ENCODE data around the gene ZSCAN12. TPM values are rescaled to one million over a fixed set of nuclear protein-coding genes. Genes with fewer than 3 reads are reported as not detected.

The ZSCAN12 gene
- total RNA-seq, 2 experiments from 2014 or later: 13.9 to 15.0 TPM

DNA sequence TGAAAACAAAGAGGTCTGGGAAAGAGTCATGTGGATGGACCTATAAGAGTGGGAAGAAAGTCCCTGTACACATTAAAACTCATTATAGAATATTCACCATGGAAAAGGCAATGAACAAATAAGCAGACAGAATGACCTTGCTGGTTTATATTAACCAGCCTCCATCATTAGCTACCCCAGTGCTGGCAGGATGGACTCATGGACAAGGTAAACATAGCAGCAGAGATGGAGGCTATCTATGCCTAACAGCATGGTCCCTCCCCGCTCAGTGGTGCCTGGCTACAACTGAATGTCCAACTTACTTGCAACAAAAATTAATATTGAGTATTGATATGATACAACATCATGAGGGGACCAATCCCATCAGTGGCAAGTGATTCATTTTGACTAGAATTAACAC lies 54.3 kb downstream of the ZSCAN12 start:
- no peak for DNase-seq
- H3K27ac Mint-ChIP-seq: no peak overlapping the region
- peaks cover 14% of the 10 kb centered on the region for H3K9me3 Mint-ChIP-seq
- peaks cover 16% of the 10 kb centered on the region for H3K27me3 Mint-ChIP-seq
- ATAC-seq (ENCODE audit: low read depth): no peak
- H3K36me3 Mint-ChIP-seq: peaks cover 9% of the 10 kb centered on the region
- H3K4me3 Mint-ChIP-seq: no peak overlapping the region
- H3K4me1 Mint-ChIP-seq: peaks cover 2% of the 10 kb centered on the region
- POLR2A ChIA-PET: interaction anchor here (0.7 kb wide), 1 partner anchor 473 kb away, joined by 4 read pairs; no protein-coding TSS in a partner anchor

DNA sequence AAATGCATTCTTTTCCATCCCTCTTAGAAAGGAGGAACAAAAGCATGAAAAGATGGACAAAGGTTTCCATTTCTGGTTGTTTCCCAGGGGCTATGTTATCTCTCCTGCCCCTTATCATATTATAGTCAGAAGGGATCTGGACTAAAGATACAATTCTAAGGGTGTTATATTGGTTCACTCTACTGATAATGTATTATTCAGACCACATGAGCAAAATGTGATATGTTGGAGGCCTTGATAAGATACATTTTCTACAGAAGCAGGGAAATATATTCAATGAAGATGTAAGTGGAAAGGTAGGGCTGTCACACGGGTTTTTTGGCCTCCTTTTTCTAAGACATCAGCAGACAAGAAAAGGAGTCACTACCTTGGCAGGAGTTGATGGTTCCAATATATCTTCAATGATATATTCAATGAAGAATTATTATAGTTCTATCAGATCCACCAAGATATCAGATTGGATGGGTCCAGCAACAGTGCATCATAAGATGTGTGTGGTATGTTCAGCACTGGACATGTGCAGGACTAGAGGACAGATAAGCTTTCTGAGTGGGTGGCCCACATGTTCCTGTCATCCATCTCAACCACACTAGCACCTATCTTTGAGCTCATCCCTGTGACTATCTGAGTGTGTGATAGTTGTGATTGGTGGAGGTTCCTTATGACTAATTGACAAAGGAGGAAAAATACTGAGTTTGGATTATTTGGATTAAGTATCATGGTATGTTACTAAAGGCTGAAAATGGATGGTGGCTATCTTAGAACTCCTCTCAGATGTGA lies 55.5 kb downstream of the ZSCAN12 start:
- DNase-seq (no peak), ATAC-seq (ENCODE audit: low read depth) (no peak)
- no peaks in the 10 kb centered on the region for H3K4me1 Mint-ChIP-seq
- H3K9me3 Mint-ChIP-seq: peaks cover 19% of the 10 kb centered on the region
- peaks cover 12% of the 10 kb centered on the region for H3K36me3 Mint-ChIP-seq
- no peak overlapping the region for H3K27ac Mint-ChIP-seq
- H3K27me3 Mint-ChIP-seq: peaks cover 16% of the 10 kb centered on the region
- no peak overlapping the region for H3K4me3 Mint-ChIP-seq
- POLR2A ChIA-PET: interaction anchor here (0.7 kb wide), 1 partner anchor 471 kb away, joined by 4 read pairs; no protein-coding TSS in a partner anchor

DNA sequence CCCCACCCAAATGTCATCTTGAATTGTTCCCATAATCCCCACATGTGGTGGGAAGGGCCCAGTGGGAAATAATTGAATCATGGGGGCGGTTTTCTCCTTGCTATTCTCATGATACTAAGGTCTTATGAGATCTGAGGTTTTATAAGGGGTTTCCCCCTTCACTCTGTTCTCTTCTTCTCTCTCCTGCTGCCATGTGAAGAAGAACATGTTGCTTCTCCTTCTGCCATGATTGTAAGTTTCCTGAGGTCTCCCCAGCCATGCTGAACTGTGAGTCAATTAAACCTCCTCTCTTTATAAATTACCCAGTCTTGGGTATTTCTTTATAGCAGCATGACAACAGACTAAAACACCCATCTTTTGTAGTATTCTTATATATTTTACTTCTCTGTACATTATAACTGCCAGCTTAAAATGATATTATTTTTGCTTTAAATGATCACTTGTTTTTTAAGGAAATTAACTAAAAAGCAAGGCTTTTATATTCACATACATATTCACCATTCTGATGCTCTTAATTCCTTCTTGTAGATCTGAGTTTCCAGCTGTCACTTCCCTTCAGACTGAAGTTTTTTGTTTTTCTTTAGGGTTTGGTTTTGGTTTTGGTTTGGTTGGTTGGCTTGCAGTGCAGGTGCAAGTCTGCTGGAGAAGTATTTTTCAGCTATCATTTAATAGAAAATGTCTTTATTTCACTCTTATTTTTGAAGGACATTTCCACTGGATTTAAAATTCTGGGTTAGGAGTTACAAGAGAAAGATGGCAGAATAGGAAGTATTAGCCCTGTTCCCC lies 59.0 kb downstream of the ZSCAN12 start:
- Mint-ChIP-seq H3K4me3 (no peak overlapping the region), H3K9me3 (peaks cover 19% of the 10 kb centered on the region), H3K27me3 (peaks cover 4% of the 10 kb centered on the region), H3K4me1 (no peaks in the 10 kb centered on the region), H3K36me3 (peaks cover 12% of the 10 kb centered on the region), H3K27ac (no peak overlapping the region)
- DNase-seq: no peak
- POLR2A ChIA-PET: no interaction called here
- no peak for ATAC-seq (ENCODE audit: low read depth)

DNA sequence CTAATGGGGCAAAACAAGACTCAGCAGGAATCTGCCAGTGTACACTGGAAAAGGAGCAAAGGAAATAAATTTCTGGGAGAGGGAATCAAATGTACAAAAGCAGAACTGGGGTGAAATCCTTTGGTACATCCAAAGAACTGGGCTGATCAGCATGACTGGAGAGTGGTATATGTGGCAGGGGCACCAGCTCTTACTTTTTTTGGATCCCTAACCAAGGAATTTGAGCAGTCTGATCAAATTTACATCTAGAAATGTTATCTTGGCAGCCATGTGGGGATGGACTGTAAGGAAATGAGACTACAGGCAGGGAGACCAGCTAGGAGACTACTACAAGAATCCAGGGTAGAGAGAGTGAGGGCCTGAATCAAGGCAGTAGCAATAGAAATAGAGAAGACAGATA lies 62.4 kb downstream of the ZSCAN12 start:
- no peak for ATAC-seq (ENCODE audit: low read depth)
- POLR2A ChIA-PET: interaction anchor here (2.5 kb wide), 1 partner anchor 13 kb away, joined by 15 read pairs; the partner anchor contains the start of gene ZKSCAN3

DNA sequence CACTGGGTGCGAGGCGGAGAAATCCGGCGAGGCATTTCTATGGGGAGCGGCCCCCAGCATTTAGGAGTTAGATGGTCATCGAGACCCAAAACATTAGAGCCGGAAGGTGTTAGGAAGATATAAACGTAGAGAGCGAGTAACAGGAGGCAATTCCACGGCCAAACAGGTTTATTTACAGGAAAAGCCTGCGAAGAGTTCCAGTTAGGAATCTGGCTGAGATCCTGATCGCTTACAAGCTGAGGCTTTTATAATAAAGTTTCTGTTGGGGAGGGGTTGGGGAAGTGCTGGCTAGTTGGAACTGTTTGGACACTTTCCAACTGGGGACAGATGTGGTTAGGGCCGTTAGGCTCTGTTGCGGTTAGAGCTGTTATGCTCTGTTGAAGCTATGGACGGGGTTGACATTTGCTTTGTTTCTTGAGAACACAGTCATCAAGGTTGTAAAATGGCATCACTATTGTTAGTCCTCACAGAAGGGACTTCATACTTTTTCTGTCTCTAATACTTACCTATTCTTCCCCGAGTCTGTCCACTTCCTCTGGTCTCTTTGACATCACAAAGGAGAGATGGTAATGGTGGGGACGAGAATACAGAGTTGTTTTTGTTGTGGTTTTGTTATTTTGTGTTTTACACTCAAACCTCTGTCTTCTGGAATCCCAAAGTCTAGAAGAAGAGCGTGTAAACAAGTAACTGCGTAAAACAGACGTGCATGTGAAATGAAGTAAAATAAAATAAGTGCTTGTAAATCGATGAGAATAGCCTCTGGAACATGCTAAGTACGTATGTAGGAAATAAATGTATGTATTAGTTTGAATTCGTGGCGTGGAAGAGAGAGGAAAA lies 63.0 kb downstream of the ZSCAN12 start:
- DNase-seq (no peak), ATAC-seq (ENCODE audit: low read depth) (peak; percentile 9)
- no peak overlapping the region for H3K27ac Mint-ChIP-seq
- no peaks in the 10 kb centered on the region for H3K27me3 Mint-ChIP-seq
- H3K36me3 Mint-ChIP-seq: peaks cover 12% of the 10 kb centered on the region
- no peak overlapping the region for H3K4me3 Mint-ChIP-seq
- POLR2A ChIA-PET: interaction anchor here (1.1 to 2.5 kb wide), 3 partner anchors 12 to 69 kb away, joined by 3 to 15 read pairs (median 13); partner anchors contain the start of genes ZKSCAN3 and ZSCAN26
- H3K9me3 Mint-ChIP-seq: peaks cover 11% of the 10 kb centered on the region
- H3K4me1 Mint-ChIP-seq: peaks cover 6% of the 10 kb centered on the region

More for the DNA sequence above, 62.4 kb downstream of the ZSCAN12 start:
- DNase-seq: no peak
- H3K27me3 Mint-ChIP-seq: no peaks in the 10 kb centered on the region
- no peak overlapping the region for H3K4me3 Mint-ChIP-seq
- H3K4me1 Mint-ChIP-seq: peaks cover 6% of the 10 kb centered on the region
- H3K9me3 Mint-ChIP-seq: peaks cover 14% of the 10 kb centered on the region
- peaks cover 12% of the 10 kb centered on the region for H3K36me3 Mint-ChIP-seq
- H3K27ac Mint-ChIP-seq: no peak overlapping the region

DNA sequence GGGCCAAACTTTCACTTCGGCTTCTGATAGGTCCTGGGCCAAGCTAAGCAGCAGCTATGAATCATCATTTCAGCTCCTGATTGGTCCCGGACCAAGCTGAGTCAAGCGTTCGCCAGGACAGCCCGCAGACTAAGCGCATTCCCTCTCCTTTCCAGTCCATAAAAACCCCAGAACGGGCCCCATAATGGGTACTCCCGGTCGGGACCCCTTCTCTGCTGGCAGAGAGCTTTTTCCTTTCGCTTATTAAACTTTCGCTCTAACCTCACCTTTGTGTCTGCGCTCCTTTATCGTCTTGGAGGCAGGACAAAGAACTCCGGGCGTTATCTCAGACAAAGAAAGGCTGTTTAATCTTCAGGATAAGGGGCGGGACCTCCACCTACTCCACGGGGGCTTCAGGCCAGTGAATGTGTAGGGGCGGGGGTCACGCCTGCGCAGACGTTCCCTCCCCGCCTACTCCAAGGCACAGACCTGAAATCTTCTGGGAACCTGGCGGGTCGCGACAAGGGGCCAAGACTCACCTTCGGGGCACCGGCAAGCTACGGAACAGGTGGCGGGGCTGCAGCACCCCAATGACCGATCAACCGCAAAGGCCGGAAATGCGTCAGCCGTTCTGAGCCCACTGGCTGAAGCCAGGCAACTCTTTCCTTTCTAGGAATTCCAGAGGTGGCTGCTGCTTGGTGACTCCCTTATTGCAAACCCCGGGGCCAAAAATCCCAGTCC lies 63.8 kb downstream of the ZSCAN12 start, which contains the start of gene ZSCAN31:
TSS of gene ZSCAN31 (minus strand) at position 585 of the 720 bp plus-strand sequence. CDS start 6,465 bp downstream, outside the sequence.
- Mint-ChIP-seq H3K27ac (no peak within 1 kb of the TSS), H3K36me3 (peaks cover 11% of the 10 kb centered on the region), H3K4me1 (peaks cover 6% of the 10 kb centered on the region), H3K9me3 (peaks cover 12% of the 10 kb centered on the region), H3K27me3 (no peaks in the 10 kb centered on the region), H3K4me3 (no peak within 1 kb of the TSS)
- ATAC-seq (ENCODE audit: low read depth): peak; percentile 94
- POLR2A ChIA-PET: interaction anchor here (0.8 to 2.5 kb wide), 5 partner anchors 12 to 231 kb away, joined by 3 to 15 read pairs (median 4); partner anchors contain the start of genes ZKSCAN3 and ZSCAN26
- peak; percentile 76 for DNase-seq

DNA sequence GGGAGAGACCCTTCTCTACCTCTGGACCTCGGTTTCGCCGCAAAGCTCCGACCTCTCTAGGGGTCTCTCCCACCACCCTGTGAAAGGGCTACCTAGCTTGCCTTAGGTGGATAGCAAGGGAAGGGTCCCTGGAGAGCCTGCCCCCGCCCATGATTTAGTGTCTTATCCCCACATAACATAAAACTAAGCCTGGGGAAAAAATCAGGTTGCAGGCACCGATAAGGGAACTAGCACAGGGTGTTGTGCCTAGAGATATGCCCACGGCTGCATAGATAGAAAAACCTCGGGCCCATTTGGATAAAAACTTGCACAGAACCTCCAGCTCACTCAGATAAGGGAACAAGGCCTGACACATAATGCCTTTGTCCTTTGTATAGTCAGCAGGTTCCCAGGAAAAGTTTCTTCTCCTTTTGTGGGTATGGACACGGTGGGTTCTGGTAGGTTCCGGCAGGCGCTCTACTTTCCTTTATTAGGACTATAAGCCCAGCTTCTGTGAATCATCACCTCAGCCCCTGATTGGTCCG lies 64.4 kb downstream of the ZSCAN12 start:
- no peak overlapping the region for H3K4me3 Mint-ChIP-seq
- H3K4me1 Mint-ChIP-seq: peaks cover 6% of the 10 kb centered on the region
- POLR2A ChIA-PET: interaction anchor here (0.8 to 2.5 kb wide), 5 partner anchors 13 to 230 kb away, joined by 3 to 15 read pairs (median 4); partner anchors contain the start of genes ZKSCAN3 and ZSCAN26
- ATAC-seq (ENCODE audit: low read depth) (peak; percentile 1), DNase-seq (no peak)
- H3K27ac Mint-ChIP-seq: no peak overlapping the region
- peaks cover 8% of the 10 kb centered on the region for H3K36me3 Mint-ChIP-seq
- peaks cover 8% of the 10 kb centered on the region for H3K9me3 Mint-ChIP-seq
- H3K27me3 Mint-ChIP-seq: no peaks in the 10 kb centered on the region

DNA sequence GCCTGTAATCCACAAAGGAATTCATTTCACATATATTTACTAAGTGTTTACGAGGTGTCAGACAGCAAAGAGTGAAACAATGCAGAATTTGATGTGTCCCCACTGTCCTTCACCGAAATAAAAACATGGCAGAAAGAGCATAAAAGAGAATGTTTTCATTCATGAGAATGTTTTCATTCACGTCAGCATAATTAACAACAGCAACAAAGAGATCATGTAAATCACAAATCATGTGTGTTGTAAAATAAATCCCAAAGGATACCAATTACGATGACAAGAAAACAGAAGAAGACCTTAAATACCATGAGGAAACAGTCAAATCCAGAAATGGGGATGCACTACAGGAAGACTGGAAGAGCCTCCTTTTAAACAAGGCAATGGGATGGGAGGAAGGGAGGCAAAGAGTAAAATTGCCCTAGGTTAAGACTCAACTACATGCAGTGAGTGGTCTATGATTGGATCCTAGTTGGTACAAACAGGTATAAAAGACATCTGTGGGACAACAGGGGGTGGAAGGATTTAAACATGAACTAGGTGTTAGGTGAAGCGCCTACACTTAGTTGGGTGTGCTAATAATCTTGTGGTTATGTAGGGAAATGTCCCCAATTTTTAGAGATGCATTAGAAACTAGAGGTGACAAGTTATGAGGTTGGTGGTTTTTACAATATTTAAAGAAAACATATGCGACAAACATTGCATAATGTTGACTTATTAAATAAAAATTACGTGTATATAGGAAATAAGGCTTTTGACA lies 65.1 kb downstream of the ZSCAN12 start:
- POLR2A ChIA-PET: interaction anchor here (2.5 kb wide), 1 partner anchor 16 kb away, joined by 15 read pairs; the partner anchor contains the start of gene ZKSCAN3
- Mint-ChIP-seq H3K27ac (no peak overlapping the region), H3K27me3 (no peaks in the 10 kb centered on the region), H3K9me3 (peaks cover 5% of the 10 kb centered on the region), H3K36me3 (peaks cover 3% of the 10 kb centered on the region), H3K4me1 (peaks cover 6% of the 10 kb centered on the region), H3K4me3 (peak overlapping the region; percentile 15)
- DNase-seq: no peak
- ATAC-seq (ENCODE audit: low read depth): no peak

DNA sequence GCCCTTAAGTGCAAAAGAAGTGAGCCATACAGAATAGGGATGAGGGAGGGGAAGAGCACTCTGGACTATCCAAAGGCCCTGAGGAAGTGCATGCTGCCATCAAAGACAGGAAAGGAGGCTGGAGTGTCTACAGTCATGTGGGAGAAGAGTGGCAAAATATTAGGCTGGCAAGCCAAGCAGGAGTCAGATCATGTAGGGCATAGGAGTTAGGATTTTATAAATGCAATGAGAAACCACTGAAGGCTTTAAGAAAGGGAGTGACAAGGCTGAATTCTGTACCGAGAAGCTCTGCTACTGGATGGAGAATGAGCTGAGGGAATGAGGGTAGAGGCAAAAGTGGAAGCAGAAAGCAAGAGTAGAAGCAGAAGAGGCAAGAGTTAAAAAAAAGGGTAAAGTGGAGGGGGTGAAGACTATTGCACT lies 65.9 kb downstream of the ZSCAN12 start:
- Mint-ChIP-seq H3K4me3 (no peak overlapping the region), H3K27me3 (no peaks in the 10 kb centered on the region), H3K9me3 (peaks cover 9% of the 10 kb centered on the region), H3K36me3 (peaks cover 7% of the 10 kb centered on the region), H3K27ac (no peak overlapping the region), H3K4me1 (peaks cover 6% of the 10 kb centered on the region)
- POLR2A ChIA-PET: no interaction called here
- ATAC-seq (ENCODE audit: low read depth) (no peak), DNase-seq (no peak)

DNA sequence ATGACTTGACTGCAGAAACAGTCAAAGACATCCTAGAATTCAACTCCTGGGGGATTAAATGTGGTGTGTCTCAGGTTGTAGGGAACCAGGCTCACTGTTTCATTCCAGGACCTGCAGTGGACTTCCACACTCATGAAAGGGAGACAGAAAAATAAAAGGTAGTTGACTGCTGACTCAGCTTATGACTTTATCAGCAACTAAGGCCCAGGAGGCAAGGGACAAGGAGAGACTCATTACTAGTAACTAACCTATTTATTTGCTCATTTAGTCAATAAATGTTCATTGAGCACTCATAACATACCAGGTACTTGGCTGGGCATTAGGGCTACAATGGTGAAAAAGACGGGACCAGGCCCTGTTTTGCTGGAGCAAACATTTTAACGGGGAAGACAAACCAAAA lies 66.5 kb downstream of the ZSCAN12 start:
- Mint-ChIP-seq H3K36me3 (peaks cover 7% of the 10 kb centered on the region), H3K9me3 (peaks cover 9% of the 10 kb centered on the region), H3K4me3 (no peak overlapping the region), H3K27ac (no peak overlapping the region), H3K4me1 (peaks cover 6% of the 10 kb centered on the region), H3K27me3 (no peaks in the 10 kb centered on the region)
- no peak for ATAC-seq (ENCODE audit: low read depth)
- DNase-seq: no peak
- POLR2A ChIA-PET: no interaction called here

DNA sequence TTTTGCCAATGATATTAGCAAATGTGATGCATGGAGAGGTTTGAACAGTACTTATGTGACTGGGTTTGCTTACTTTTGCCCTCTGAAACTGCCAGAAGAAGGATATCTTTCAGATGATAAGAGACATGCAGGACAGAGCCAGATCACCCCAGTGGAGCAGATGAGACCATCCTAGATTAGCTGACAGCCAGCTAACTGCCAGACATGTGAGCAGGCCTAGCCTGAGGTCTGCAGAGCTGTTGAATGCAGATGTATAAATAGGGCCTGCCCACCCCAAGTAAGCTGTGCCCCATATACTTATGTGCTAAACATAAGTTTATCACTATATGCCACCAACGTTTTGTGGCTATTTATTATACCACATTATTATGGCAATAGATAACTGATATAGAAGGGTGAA lies 69.5 kb downstream of the ZSCAN12 start:
- H3K9me3 Mint-ChIP-seq: peaks cover 22% of the 10 kb centered on the region

More for the DNA sequence above, 69.5 kb downstream of the ZSCAN12 start:
- Mint-ChIP-seq H3K27ac (no peak overlapping the region), H3K36me3 (peaks cover 22% of the 10 kb centered on the region), H3K4me3 (no peak overlapping the region), H3K4me1 (peaks cover 6% of the 10 kb centered on the region), H3K27me3 (no peaks in the 10 kb centered on the region)
- ATAC-seq (ENCODE audit: low read depth) (no peak), DNase-seq (no peak)
- POLR2A ChIA-PET: no interaction called here

Measured in activated naive CD8-positive, alpha-beta T cell treated with anti-CD3 and anti-CD28 coated beads, Interleukin-2, amount 10 ng/mL, durations not matched to agents 7 days and 5 days (primary cell).